ENCODE data around the gene CHMP5.

Gene CHMP5

DNA sequence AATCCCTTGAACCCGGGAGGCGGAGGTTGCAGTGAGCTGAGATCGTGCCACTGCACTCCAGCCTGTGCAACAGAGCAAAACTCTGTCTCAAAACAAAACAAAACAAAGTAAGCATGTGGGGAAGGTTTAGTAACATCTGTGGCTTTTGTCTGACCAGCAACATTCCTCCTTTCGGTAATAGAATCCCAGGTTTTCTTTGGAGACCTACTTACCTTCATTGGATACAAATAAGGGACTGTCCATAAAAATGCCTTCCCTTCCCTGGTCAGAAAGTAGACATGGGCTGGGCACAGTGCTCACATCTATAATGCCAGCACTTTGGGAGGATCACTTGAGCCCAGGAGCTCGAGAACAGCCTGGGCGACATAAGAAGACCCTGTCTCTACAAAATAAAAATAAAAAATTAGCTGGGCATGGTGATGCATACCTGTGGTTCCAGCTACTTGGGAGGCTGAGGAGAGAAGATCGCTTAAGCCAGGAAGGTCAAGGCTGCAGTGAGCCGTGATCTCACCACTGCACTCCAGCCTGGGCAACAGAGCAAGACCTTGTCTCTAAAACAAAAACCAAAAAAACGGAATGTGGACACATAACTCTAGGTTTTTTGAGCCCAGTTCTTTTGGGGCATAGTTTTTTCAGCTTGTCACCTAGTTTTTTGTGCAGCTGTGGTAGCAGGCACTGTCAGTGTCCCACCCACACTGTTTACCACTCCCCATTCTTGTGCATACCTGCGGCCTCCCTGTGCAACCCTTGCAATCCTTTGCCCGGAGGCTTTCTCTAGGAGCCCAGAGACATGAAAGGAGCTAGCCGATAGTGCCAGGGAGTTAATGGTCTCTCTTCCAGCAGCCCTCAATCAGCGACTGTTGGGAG, 33.9 kb upstream of the CHMP5 start:
- no peak overlapping the region for H3K9ac ChIP-seq (ENCODE audit: low read depth, low read length)
- peaks cover 1% of the 10 kb centered on the region for H3K27me3 ChIP-seq (ENCODE audit: control insufficient read depth, insufficient read depth, low read length)
- H3K4me3 ChIP-seq (ENCODE audit: low read depth, low read length), result no peak overlapping the region
- H3K9me3 ChIP-seq (ENCODE audit: control insufficient read depth, insufficient read depth, low read length), result no peaks in the 10 kb centered on the region
- H3K4me1 ChIP-seq (ENCODE audit: control insufficient read depth, insufficient read depth, low read length), result no peaks in the 10 kb centered on the region
- H3K36me3 ChIP-seq (ENCODE audit: control insufficient read depth, insufficient read depth, low read length), result no peaks in the 10 kb centered on the region

GRCh38 chr9:33231623-33231942, 33.3 kb upstream of the CHMP5 start:
- H3K36me3 ChIP-seq (ENCODE audit: control insufficient read depth, insufficient read depth, low read length), result no peaks in the 10 kb centered on the region
- no peaks in the 10 kb centered on the region for H3K4me1 ChIP-seq (ENCODE audit: control insufficient read depth, insufficient read depth, low read length)
- H3K9ac ChIP-seq (ENCODE audit: low read depth, low read length), result no peak overlapping the region
- peaks cover 3% of the 10 kb centered on the region for H3K27me3 ChIP-seq (ENCODE audit: control insufficient read depth, insufficient read depth, low read length)
- H3K9me3 ChIP-seq (ENCODE audit: control insufficient read depth, insufficient read depth, low read length), result no peaks in the 10 kb centered on the region
- H3K4me3 ChIP-seq (ENCODE audit: low read depth, low read length), result no peak overlapping the region

DNA sequence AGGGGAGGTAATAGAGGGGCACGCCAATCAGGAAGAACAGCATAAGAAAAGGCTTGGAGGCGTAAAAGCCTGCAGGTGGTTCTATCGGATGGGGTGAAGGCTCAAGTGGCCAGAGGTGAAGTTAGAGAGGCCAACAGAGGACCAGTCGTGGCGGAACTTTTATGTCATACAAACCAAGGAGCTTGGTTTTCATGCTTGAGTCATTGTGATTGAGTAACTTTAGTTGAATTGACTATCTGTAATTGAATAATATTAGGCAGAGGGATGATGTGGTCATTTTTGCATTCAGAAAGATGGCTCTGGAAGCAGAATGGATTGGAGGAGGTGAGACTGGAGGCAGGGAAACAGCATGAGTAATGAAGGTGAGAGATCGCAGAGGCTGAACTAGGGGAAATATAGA, 32.0 kb upstream of the CHMP5 start:
- no peak overlapping the region for H3K9ac ChIP-seq (ENCODE audit: low read depth, low read length)

GRCh38 chr9:33233626-33234342, 31.1 kb upstream of the CHMP5 start:
- Histone ChIP-seq H3K4me3 (ENCODE audit: low read depth, low read length) (no peak overlapping the region), H3K9me3 (ENCODE audit: control insufficient read depth, insufficient read depth, low read length) (no peaks in the 10 kb centered on the region), H3K4me1 (ENCODE audit: control insufficient read depth, insufficient read depth, low read length) (no peaks in the 10 kb centered on the region), H3K9ac (ENCODE audit: low read depth, low read length) (no peak overlapping the region), H3K36me3 (ENCODE audit: control insufficient read depth, insufficient read depth, low read length) (no peaks in the 10 kb centered on the region), H3K27me3 (ENCODE audit: control insufficient read depth, insufficient read depth, low read length) (peaks cover 3% of the 10 kb centered on the region)

More for the DNA sequence above, 32.0 kb upstream of the CHMP5 start:
- Histone ChIP-seq H3K4me1 (ENCODE audit: control insufficient read depth, insufficient read depth, low read length) (no peaks in the 10 kb centered on the region), H3K9me3 (ENCODE audit: control insufficient read depth, insufficient read depth, low read length) (no peaks in the 10 kb centered on the region), H3K27me3 (ENCODE audit: control insufficient read depth, insufficient read depth, low read length) (peaks cover 3% of the 10 kb centered on the region), H3K36me3 (ENCODE audit: control insufficient read depth, insufficient read depth, low read length) (no peaks in the 10 kb centered on the region), H3K4me3 (ENCODE audit: low read depth, low read length) (no peak overlapping the region)

DNA sequence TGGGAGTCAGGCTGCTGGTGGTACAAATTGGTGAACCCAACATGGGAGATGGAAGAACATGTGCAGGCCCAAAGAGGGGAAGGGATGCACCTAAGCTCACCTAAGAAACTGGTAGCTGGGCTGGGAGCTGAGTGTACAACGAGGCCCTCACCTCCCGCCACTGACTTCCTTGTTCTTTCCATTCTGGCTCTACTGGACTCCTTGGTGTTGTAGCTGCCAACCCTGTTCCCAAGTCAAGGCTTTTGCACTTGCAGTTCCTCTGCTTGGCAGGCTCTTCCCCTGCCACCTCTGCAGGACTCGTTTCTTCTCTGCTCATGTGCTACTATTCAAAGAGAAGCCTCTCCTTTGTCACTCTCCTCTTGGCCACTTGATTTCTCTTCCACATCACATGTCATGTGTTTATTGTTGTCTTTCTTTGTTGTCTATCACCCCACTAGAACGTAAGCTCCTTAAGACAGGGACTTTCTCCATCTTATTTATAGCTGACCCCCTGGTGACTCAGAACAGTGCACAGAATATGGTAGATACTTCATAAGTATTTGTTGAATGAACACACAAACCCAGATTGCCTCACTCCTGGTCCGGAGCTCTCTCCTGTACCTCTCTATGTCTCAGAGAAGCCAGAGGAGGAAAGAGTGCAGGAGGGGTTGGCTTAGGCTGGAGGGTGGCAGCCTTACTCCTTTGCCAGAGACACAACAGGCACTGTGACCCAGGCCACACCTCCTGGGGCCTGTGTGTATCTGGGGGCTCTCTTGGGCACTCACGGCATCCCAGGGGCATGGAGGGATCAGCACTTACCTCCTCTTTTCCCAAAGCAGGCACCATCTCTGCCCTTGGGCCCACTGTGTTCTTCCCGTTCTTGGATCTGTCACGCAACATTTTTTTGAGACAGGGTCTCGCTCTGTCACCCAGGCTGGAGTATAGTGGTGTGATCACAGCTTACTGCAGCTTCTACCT, 30.1 kb upstream of the CHMP5 start:
- H3K9me3 ChIP-seq (ENCODE audit: control insufficient read depth, insufficient read depth, low read length), result no peaks in the 10 kb centered on the region
- H3K4me1 ChIP-seq (ENCODE audit: control insufficient read depth, insufficient read depth, low read length), result no peaks in the 10 kb centered on the region
- no peak overlapping the region for H3K9ac ChIP-seq (ENCODE audit: low read depth, low read length)
- H3K4me3 ChIP-seq (ENCODE audit: low read depth, low read length), result no peak overlapping the region
- H3K36me3 ChIP-seq (ENCODE audit: control insufficient read depth, insufficient read depth, low read length), result no peaks in the 10 kb centered on the region
- H3K27me3 ChIP-seq (ENCODE audit: control insufficient read depth, insufficient read depth, low read length), result peaks cover 3% of the 10 kb centered on the region

- Histone ChIP-seq H3K4me3 (ENCODE audit: low read depth, low read length) (no peak overlapping the region), H3K4me1 (ENCODE audit: control insufficient read depth, insufficient read depth, low read length) (no peaks in the 10 kb centered on the region), H3K9me3 (ENCODE audit: control insufficient read depth, insufficient read depth, low read length) (no peaks in the 10 kb centered on the region), H3K36me3 (ENCODE audit: control insufficient read depth, insufficient read depth, low read length) (no peaks in the 10 kb centered on the region), H3K9ac (ENCODE audit: low read depth, low read length) (no peak overlapping the region), H3K27me3 (ENCODE audit: control insufficient read depth, insufficient read depth, low read length) (peaks cover 3% of the 10 kb centered on the region)
Measured at GRCh38 chr9:33236571-33236970, 28.3 kb upstream of the CHMP5 start.

DNA sequence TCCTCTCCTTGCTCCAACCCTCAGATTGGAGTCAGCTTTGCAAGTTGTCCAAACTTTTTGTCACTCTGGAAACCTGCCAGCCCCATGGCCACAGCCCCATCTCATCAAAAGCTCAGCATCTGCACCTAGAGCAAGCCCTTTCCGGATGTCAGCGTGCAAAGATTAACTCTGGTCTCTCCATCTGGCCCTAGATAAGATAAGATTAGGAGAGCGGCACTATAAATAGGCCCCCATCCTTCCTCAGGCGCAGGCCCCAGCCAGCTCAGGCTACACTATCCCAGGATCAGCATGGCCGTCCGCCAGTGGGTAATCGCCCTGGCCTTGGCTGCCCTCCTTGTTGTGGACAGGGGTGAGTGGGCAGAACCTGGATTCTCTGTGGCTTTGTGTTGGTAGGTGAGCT, 24.9 kb upstream of the CHMP5 start, which contains the start of gene SPINK4:
TSS of gene SPINK4 (plus strand) at position 247 of the 400 bp plus-strand sequence. CDS start at position 289, 42 bp downstream.
- Histone ChIP-seq H3K4me1 (ENCODE audit: control insufficient read depth, insufficient read depth, low read length) (no peaks in the 10 kb centered on the region), H3K9ac (ENCODE audit: low read depth, low read length) (no peak within 1 kb of the TSS), H3K9me3 (ENCODE audit: control insufficient read depth, insufficient read depth, low read length) (no peaks in the 10 kb centered on the region), H3K36me3 (ENCODE audit: control insufficient read depth, insufficient read depth, low read length) (no peaks in the 10 kb centered on the region), H3K4me3 (ENCODE audit: low read depth, low read length) (no peak within 1 kb of the TSS), H3K27me3 (ENCODE audit: control insufficient read depth, insufficient read depth, low read length) (peaks cover 3% of the 10 kb centered on the region)

GRCh38 chr9:33241298-33241697, 23.6 kb upstream of the CHMP5 start:
- Histone ChIP-seq H3K9me3 (ENCODE audit: control insufficient read depth, insufficient read depth, low read length) (no peaks in the 10 kb centered on the region), H3K9ac (ENCODE audit: low read depth, low read length) (no peak overlapping the region), H3K4me1 (ENCODE audit: control insufficient read depth, insufficient read depth, low read length) (no peaks in the 10 kb centered on the region), H3K36me3 (ENCODE audit: control insufficient read depth, insufficient read depth, low read length) (no peaks in the 10 kb centered on the region), H3K27me3 (ENCODE audit: control insufficient read depth, insufficient read depth, low read length) (no peaks in the 10 kb centered on the region), H3K4me3 (ENCODE audit: low read depth, low read length) (no peak overlapping the region)

DNA sequence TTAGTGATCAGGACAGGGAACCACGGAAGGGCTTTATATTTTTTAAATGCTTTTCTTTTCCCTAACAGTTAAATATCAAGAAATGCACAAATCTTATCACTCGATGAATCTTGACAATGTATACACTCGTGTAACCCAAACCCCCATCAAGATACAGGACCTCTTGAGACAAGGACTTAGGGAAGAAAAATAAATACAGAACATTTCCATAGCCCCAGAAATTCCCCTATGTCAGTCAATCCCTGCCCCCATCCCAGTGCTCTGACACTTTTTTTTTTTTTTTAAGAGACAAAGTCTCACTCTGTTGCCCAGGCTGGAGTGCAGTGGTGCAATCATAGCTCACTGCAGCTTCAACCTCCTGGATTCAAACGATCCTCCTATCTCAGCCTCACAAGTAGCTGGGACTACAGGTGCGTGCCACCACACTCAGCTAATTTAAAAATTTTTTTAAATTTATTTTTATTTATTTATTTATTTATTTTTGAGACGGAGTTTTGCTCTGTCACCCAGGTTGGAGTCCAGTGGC, 22.2 kb upstream of the CHMP5 start:
- H3K27me3 ChIP-seq (ENCODE audit: control insufficient read depth, insufficient read depth, low read length), result no peaks in the 10 kb centered on the region
- no peak overlapping the region for H3K4me3 ChIP-seq (ENCODE audit: low read depth, low read length)
- H3K9ac ChIP-seq (ENCODE audit: low read depth, low read length), result no peak overlapping the region
- H3K4me1 ChIP-seq (ENCODE audit: control insufficient read depth, insufficient read depth, low read length), result no peaks in the 10 kb centered on the region
- H3K9me3 ChIP-seq (ENCODE audit: control insufficient read depth, insufficient read depth, low read length), result no peaks in the 10 kb centered on the region
- H3K36me3 ChIP-seq (ENCODE audit: control insufficient read depth, insufficient read depth, low read length), result no peaks in the 10 kb centered on the region

DNA sequence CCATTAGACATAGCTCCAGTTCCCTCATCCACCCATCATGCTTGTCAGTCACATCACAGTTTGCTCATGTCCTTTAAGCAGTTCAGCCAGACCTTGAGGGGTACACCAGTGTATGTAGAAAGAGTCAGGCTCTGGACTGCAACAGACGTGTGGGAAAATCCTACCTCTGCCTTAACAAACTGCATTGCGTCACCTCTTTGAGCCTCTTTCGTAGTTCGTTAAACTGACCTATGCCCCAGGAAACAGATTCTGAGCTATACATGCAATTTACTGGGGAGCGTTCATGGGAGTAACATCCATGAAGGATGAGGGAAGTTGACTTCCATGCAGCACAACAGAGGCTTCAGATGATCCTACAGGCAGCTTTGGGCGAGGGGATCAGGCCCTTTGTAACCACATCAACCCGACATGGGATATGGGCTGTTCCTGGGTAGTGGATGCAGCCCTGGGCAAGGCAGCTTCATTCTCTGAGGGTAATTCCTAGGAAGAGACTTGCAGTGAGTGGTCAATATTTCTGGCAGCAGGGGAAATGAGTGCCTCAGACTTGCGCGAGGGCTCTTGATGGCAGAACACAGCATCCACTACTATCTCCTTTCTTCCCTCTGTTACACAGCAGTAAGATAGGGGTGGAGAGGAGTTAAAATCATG, 20.6 kb upstream of the CHMP5 start:
- H3K27me3 ChIP-seq (ENCODE audit: control insufficient read depth, insufficient read depth, low read length), result no peaks in the 10 kb centered on the region
- H3K4me3 ChIP-seq (ENCODE audit: low read depth, low read length), result no peak overlapping the region
- peaks cover 5% of the 10 kb centered on the region for H3K36me3 ChIP-seq (ENCODE audit: control insufficient read depth, insufficient read depth, low read length)
- H3K4me1 ChIP-seq (ENCODE audit: control insufficient read depth, insufficient read depth, low read length), result no peaks in the 10 kb centered on the region
- no peaks in the 10 kb centered on the region for H3K9me3 ChIP-seq (ENCODE audit: control insufficient read depth, insufficient read depth, low read length)
- no peak overlapping the region for H3K9ac ChIP-seq (ENCODE audit: low read depth, low read length)

GRCh38 chr9:33245341-33245740, 19.5 kb upstream of the CHMP5 start:
- Histone ChIP-seq H3K9me3 (ENCODE audit: control insufficient read depth, insufficient read depth, low read length) (no peaks in the 10 kb centered on the region), H3K36me3 (ENCODE audit: control insufficient read depth, insufficient read depth, low read length) (peaks cover 5% of the 10 kb centered on the region), H3K4me1 (ENCODE audit: control insufficient read depth, insufficient read depth, low read length) (no peaks in the 10 kb centered on the region), H3K4me3 (ENCODE audit: low read depth, low read length) (no peak overlapping the region), H3K9ac (ENCODE audit: low read depth, low read length) (no peak overlapping the region), H3K27me3 (ENCODE audit: control insufficient read depth, insufficient read depth, low read length) (no peaks in the 10 kb centered on the region)
